Activated CD4-positive, alpha-beta T cell treated with anti-CD3 and anti-CD28 coated beads, Interleukin-10, Interleukin-2, amounts not matched to agents 100 ng/mL and 50 ng/mL, durations not matched to agents 16 hours and 8 hours (primary cell): ENCODE measurements around the gene KRT79.
A peak's percentile ranks its signal among the peaks of the same experiment; 100 is the strongest.
"Not testable (repeated sequence)": the region's sequence is repeated elsewhere in the genome, so short reads cannot be mapped to it uniquely, and the experiment has no call there.

Experiments
- DNase-seq: peaks from one replicate; pipeline ENCODE4 v3.0.0-alpha.2; 2020

Gene KRT79

GRCh38 chr12:52833922-52834726 lies at the start of gene KRT79:
Gene KRT79 (minus strand): TSS chr12:52834311. CDS start chr12:52834260, 51 bp downstream.
- DNase-seq: no peak

- not testable (repeated sequence) for DNase-seq
Observed at GRCh38 chr12:52880499-52880898, 46.4 kb upstream of the KRT79 start.

- DNase-seq: peak; percentile 75
Observed at GRCh38 chr12:52879394-52880351, 45.6 kb upstream of the KRT79 start.

GRCh38 chr12:52878507-52879393 lies 44.6 kb upstream of the KRT79 start:
- no peak for DNase-seq

GRCh38 chr12:52877242-52877641 lies 43.1 kb upstream of the KRT79 start:
- no peak for DNase-seq

- no peak for DNase-seq
Observed at GRCh38 chr12:52876372-52876771, 42.3 kb upstream of the KRT79 start.

- no peak for DNase-seq
Observed at GRCh38 chr12:52874573-52875435, 40.7 kb upstream of the KRT79 start.

GRCh38 chr12:52873832-52874572 lies 39.9 kb upstream of the KRT79 start:
- DNase-seq: peak; percentile 61

GRCh38 chr12:52873513-52873831 lies 39.4 kb upstream of the KRT79 start:
- no peak for DNase-seq

GRCh38 chr12:52872644-52873389 lies 38.7 kb upstream of the KRT79 start:
- no peak for DNase-seq

- no peak for DNase-seq
Observed at GRCh38 chr12:52871291-52872039, 37.4 kb upstream of the KRT79 start.

GRCh38 chr12:52870361-52871290 lies 36.5 kb upstream of the KRT79 start:
- peak; percentile 74 for DNase-seq

- no peak for DNase-seq
Observed at GRCh38 chr12:52867642-52868041, 33.5 kb upstream of the KRT79 start.

GRCh38 chr12:52867152-52867551 lies 33.0 kb upstream of the KRT79 start:
- DNase-seq: no peak

GRCh38 chr12:52865090-52865944 lies 31.2 kb upstream of the KRT79 start:
- peak; percentile 26 for DNase-seq

GRCh38 chr12:52862023-52862422 lies 27.9 kb upstream of the KRT79 start:
- DNase-seq: no peak

GRCh38 chr12:52861511-52861910 lies 27.4 kb upstream of the KRT79 start:
- no peak for DNase-seq
